ENCODE results near the gene HPCAL1.

DNA sequence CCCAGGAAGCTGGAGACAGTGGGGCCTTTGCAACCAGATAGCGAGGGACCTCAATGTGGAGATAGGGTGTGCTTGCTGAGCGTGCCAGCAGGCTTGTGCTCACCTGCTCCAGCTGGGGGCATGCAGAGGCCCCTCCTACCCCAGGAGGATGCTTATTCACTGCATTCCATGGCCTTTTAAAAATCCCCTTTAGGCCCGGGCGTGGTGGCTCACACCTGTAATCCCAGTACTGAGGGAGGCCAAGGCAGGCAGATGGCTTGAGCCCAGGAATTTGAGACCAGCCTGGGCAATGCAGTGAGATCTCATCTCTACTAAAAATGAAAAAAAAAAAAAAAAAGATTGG lies 90.9 kb downstream of the HPCAL1 start:
- TF ChIP-seq, protein P1, sequence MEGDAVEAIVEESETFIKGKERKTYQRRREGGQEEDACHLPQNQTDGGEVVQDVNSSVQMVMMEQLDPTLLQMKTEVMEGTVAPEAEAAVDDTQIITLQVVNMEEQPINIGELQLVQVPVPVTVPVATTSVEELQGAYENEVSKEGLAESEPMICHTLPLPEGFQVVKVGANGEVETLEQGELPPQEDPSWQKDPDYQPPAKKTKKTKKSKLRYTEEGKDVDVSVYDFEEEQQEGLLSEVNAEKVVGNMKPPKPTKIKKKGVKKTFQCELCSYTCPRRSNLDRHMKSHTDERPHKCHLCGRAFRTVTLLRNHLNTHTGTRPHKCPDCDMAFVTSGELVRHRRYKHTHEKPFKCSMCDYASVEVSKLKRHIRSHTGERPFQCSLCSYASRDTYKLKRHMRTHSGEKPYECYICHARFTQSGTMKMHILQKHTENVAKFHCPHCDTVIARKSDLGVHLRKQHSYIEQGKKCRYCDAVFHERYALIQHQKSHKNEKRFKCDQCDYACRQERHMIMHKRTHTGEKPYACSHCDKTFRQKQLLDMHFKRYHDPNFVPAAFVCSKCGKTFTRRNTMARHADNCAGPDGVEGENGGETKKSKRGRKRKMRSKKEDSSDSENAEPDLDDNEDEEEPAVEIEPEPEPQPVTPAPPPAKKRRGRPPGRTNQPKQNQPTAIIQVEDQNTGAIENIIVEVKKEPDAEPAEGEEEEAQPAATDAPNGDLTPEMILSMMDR (IDR thresholded peaks at IDR 0.05; ENCODE audit: extremely low read depth in 1 of 2, insufficient read depth in 1 of 2, low read depth in 1 of 2, low read length in 2 of 2): no peak
- TF ChIP-seq EZH2 (IDR thresholded peaks at IDR 0.05; ENCODE audit: borderline replicate concordance, low read depth, low read length, severe bottlenecking) (no peak), POLR2AphosphoS5 (IDR thresholded peaks at IDR 0.05; ENCODE audit: insufficient read depth, low read depth, low read length) (no peak), JUN (IDR thresholded peaks at IDR 0.05; ENCODE audit: borderline replicate concordance, insufficient read depth, insufficient read length, low read depth) (no peak), FOS (IDR thresholded peaks at IDR 0.05; ENCODE audit: borderline replicate concordance, insufficient read depth, low read length) (no peak), POLR2A (IDR thresholded peaks at IDR 0.05; ENCODE audit: low read depth, low read length) (no peak), MAX (IDR thresholded peaks at IDR 0.05; ENCODE audit: insufficient read depth, insufficient read length) (no peak)

Data from endothelial cell of umbilical vein (primary cell).